T-cell (primary cell): ENCODE data around the gene CXCL16. TPM values are rescaled to one million over a fixed set of nuclear protein-coding genes. Genes with fewer than 3 reads are reported as not detected.
A peak's percentile ranks its signal among the peaks of the same experiment; 100 is the strongest.

Experiments used
- ATAC-seq, 4 experiments: fragments of 200-7000 bp in 3 of 4; fragments of 150-1000 bp in 1 of 4; cut with Tn5 transposase; replicated peaks in 1 of 4; 1 replicate in 3 of 4; 2 replicates in 1 of 4; pipeline ENCODE4 v1.10.0; 2021; ENCODE audit warnings: moderate library complexity in 3 of 4, mild to moderate bottlenecking in 2 of 4, moderate number of reproducible peaks in 1 of 4
- CTCF ChIA-PET, 2 donors: fragments of 300-600 bp; sonication (Branson Sonifier 250); formaldehyde crosslinking; loops; one replicate each; lab custom pipeline; 2022; ENCODE audit warnings: antibody characterized with exemption in 2 of 2; lab: Charles Lee
- POLR2A ChIA-PET, 2 donors: fragments of 300-600 bp; sonication (Branson Sonifier 250); formaldehyde crosslinking; loops; one replicate each; lab custom pipeline; 2022; ENCODE audit warnings: antibody characterized with exemption in 2 of 2; lab: Charles Lee
- DNase-seq, 35 experiments: peaks; one replicate each; pipeline versions ENCODE4 v3.0.0 to v3.0.0-alpha.2; 2013 to 2023
- H3K27ac ChIP-seq: one replicate; pipeline ENCODE4 v1.5.1; 2013; ENCODE audit warnings: low read length
- H3K27me3 ChIP-seq, 2 experiments: replicated peaks in 1 of 2; 1 replicate in 1 of 2; 2 replicates in 1 of 2; pipeline versions ENCODE4 v1.6.1 to v1.7.0; 2013; ENCODE audit warnings: low read length in 1 of 2, mixed read lengths in 1 of 2; ENCODE audit not compliant: control insufficient read depth in 2 of 2, insufficient read depth in 2 of 2; ENCODE audit errors: extremely low read depth in 1 of 2
- H3K36me3 ChIP-seq, 2 donors: 1 replicate in 1 of 2; 2 replicates in 1 of 2; pipeline versions ENCODE4 v1.6.1 to v1.7.0; 2013; ENCODE audit warnings: low read length in 1 of 2; ENCODE audit not compliant: control insufficient read depth in 2 of 2, insufficient read depth in 1 of 2; ENCODE audit errors: extremely low read depth in 1 of 2
- H3K4me1 ChIP-seq, 2 experiments: 1 replicate in 1 of 2; 2 replicates in 1 of 2; pipeline versions ENCODE4 v1.6.1 to v1.7.0; 2013; ENCODE audit warnings: low read length in 2 of 2, mixed read lengths in 1 of 2; ENCODE audit not compliant: insufficient read depth in 2 of 2, control insufficient read depth in 1 of 2; ENCODE audit errors: extremely low read depth in 1 of 2
- H3K4me3 ChIP-seq, 2 donors: 1 replicate in 1 of 2; 2 replicates in 1 of 2; pipeline versions ENCODE4 v1.5.1 to v1.7.0; 2013; ENCODE audit warnings: mild to moderate bottlenecking in 2 of 2, low read length in 1 of 2, moderate library complexity in 1 of 2; ENCODE audit not compliant: control insufficient read depth in 1 of 2; ENCODE audit errors: extremely low read depth in 1 of 2
- H3K9me3 ChIP-seq: 2 replicates; pipeline ENCODE4 v1.7.0; 2013
- H3K27ac Mint-ChIP-seq, 2 donors: one replicate each; pipeline ENCODE4 v1.8.0; 2020 to 2021; ENCODE audit warnings: mild to moderate bottlenecking in 2 of 2, mixed read lengths in 2 of 2
- H3K27me3 Mint-ChIP-seq, 2 donors: one replicate each; pipeline ENCODE4 v1.8.0; 2021 to 2022; ENCODE audit warnings: mixed read lengths in 2 of 2
- H3K36me3 Mint-ChIP-seq: one replicate; pipeline ENCODE4 v1.8.0; 2021; ENCODE audit warnings: mixed read lengths
- H3K4me1 Mint-ChIP-seq, 3 donors: one replicate each; pipeline ENCODE4 v1.8.0; 2020 to 2022; ENCODE audit warnings: mixed read lengths in 3 of 3, mild to moderate bottlenecking in 1 of 3
- H3K4me3 Mint-ChIP-seq, 3 donors: one replicate each; pipeline ENCODE4 v1.8.0; 2020 to 2022; ENCODE audit warnings: mild to moderate bottlenecking in 3 of 3, mixed read lengths in 3 of 3, moderate library complexity in 3 of 3
- H3K9me3 Mint-ChIP-seq, 3 donors: one replicate each; pipeline ENCODE4 v1.8.0; 2020 to 2022; ENCODE audit warnings: mixed read lengths in 3 of 3
- WGBS: methylation state at CpG from one replicate; pipeline ENCODE4 v1.1.5; 2013; ENCODE audit warnings: missing lambda C conversion rate; ENCODE audit not compliant: insufficient coverage; 5-methylcytosine and 5-hydroxymethylcytosine counted together
- total RNA-seq, 35 experiments: library from RNA in 6 of 35; stranded (reverse) in 6 of 35; fragments of 120-200 nt in 1 of 35; gene quantifications; one replicate each; pipeline versions ENCODE4 v1.2.1 to v1.2.4 and lab custom pipeline; 2013 to 2026

Gene CXCL16, protein sequence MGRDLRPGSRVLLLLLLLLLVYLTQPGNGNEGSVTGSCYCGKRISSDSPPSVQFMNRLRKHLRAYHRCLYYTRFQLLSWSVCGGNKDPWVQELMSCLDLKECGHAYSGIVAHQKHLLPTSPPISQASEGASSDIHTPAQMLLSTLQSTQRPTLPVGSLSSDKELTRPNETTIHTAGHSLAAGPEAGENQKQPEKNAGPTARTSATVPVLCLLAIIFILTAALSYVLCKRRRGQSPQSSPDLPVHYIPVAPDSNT
- 10 to 100 TPM in 1 of 5 donors, 1 to 10 TPM in 4; 2.5 to 11.2 (median 3.1) TPM for total RNA-seq
- 1.5 TPM for total RNA-seq (2013)
- 0.65 to 15.6 (median 4.1) reads per million in 29 experiments for total RNA-seq (lab: John Stamatoyannopoulos, UW)

DNA sequence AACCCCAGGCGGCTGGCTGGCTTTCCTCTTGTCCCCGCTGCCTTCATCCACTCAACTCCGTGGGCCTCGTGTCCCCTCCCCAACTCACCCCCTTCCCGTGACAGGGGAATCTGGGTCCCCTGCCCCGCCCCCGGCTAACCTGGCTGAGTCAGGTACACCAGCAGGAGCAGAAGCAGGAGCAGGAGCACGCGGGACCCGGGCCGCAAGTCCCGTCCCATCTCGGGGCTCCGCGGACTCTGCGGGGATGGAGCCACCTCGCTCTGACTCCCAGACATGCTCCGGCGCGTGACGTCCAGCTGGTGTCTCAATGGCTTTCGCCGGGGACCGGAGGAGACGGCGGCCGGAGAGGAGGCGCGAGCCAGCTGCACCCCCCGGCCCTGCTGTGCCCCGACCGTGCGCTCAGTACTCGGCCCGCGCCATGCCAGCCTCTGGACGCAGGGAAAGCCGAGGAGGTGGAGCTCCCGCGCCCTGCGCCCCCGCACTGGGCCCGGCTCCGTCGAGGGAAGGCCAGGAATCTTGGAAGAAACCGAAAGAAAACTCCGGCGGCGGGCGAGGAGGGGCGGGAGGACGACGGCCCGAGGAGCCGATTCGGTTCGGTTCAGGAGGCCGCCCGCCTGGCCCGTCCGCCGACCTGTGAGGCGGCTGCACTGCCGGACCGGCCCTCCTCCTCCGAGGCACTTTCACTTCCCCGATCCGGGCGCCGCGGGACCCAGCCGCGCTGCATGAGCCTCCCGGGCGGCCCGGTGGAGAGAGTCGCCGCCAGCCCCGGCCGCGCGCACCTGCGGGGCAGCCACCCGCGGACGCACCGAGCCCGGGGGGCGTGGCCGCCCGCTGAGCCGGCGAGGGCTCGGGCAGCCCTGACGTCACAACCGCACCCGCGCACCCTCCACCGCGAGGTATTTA lies at the start of gene CXCL16, which contains the start of gene ZMYND15:
Gene CXCL16, minus strand, starts transcription at position 807 of the 903 bp plus-strand sequence. Its CDS starts 589 bp downstream, at position 218.
Gene ZMYND15, plus strand, starts transcription at position 712 of the 903 bp plus-strand sequence. CDS start 716 bp downstream, outside the sequence.
- Histone ChIP-seq H3K27ac (no peak within 1 kb of the TSS), H3K27me3 (peaks cover 8 to 56% of the 10 kb centered on the region in 2 experiments), H3K4me1 (peaks cover 2 to 24% of the 10 kb centered on the region in 2 experiments), H3K9me3 (no peaks in the 10 kb centered on the region), H3K36me3 (no peaks in the 10 kb centered on the region), H3K4me3 (peak within 1 kb of the TSS; percentile 65 to 79)
- POLR2A ChIA-PET, result no interaction called here
- H3K36me3 Mint-ChIP-seq, result no peaks in the 10 kb centered on the region
- peak; percentile 64 to 78 (median 68) for ATAC-seq
- peak; percentile 22 to 80 (median 58) for DNase-seq
- under 1% methylated on average over 93 of the region's 100 CpGs for WGBS
- H3K9me3 Mint-ChIP-seq, result no peaks in the 10 kb centered on the region
- peaks cover 4 to 19% of the 10 kb centered on the region in 2 donors for H3K27me3 Mint-ChIP-seq
- CTCF ChIA-PET, result no interaction called here
- H3K4me1 Mint-ChIP-seq, result peaks cover 13 to 21% (median 17%) of the 10 kb centered on the region in 3 donors
- peak within 1 kb of the TSS; percentile 81 to 88 (median 84) for H3K4me3 Mint-ChIP-seq
- H3K27ac Mint-ChIP-seq, result peak within 1 kb of the TSS; percentile 63 to 73

DNA sequence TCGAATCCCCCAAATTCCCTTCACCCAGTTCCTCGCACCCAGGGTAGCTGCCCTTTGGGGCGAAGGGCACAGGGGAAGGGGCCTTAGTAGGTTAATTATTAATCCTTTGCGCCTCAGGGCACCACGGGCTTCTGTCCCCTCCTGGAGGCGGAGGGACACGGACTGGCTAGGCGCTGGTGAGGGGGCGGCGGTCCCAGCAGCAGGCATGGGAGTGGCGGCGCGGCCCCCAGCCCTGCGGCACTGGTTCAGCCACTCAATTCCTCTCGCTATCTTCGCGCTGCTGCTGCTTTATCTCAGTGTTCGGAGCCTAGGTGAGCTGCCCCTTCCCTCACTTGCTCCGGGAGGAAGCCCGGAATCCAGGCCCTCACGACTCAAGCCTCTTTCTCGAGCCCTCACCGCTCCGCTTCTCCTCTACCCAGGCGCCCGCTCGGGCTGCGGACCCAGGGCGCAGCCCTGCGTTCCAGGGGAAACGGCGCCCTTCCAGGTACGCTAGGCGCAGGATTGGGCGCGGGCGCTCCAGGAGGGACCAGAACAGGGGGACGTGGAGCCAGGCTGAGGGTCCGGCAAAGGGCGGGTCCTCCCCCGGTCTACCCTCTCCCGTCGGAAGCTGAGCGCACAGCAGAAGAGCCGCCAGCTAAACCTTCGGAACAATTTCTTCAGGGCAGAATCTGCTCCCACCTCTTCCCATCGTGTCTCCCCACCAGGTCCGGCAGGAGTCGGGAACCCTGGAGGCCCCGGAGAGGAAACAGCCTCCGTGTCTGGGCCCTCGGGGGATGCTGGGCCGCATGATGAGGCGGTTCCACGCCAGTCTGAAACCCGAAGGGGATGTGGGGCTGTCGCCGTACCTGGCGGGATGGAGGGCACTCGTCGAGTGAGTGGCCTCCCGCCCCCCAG lies 49.3 kb upstream of the CXCL16 start, which contains the start of gene GLTPD2:
Gene GLTPD2, plus strand, starts transcription at position 158 of the 894 bp plus-strand sequence. Its CDS starts 48 bp downstream, at position 206.
- no peak for ATAC-seq
- DNase-seq, result no peak
- H3K27ac ChIP-seq, result no peak within 1 kb of the TSS

DNA sequence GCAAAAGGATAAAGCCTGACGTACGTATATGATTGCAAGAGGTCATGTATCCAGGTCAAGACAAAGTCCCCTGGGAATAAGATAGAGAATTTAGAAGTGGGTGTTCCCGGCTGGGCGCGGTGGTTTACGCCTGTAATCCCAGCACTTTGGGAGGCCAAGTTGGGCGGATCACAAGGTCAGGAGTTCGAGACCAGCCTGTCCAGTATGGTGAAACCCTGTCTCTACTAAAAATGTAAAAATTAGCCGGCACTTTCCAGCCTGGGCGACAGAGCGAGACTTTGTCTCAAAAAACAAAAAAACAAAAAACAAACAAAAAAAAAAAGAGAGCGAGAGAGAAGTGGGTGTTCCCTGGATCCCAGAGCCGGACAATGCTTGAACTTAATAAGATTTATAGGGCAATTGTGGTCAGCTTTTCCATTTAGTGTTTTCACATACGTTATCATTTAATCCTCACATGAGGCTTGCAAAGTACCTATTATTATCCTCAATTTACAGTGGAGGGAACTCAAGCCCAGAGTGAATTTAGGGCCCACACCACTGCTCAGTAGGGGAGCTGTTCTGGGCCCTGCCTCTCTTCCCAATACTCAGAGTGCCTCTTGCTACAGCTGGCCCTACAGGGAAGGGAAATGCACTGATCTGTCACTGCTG lies 48.6 kb upstream of the CXCL16 start:
- ChIA-PET POLR2A (no interaction called here), CTCF (no interaction called here)
- no peaks in the 10 kb centered on the region for H3K9me3 Mint-ChIP-seq
- H3K36me3 ChIP-seq, result no peaks in the 10 kb centered on the region
- H3K36me3 Mint-ChIP-seq, result no peaks in the 10 kb centered on the region
- H3K27me3 Mint-ChIP-seq, result peaks cover 27 to 47% of the 10 kb centered on the region in 2 donors
- WGBS, result 88% methylated on average over 5 of the region's 14 CpGs
- peaks cover 13 to 58% of the 10 kb centered on the region in 2 experiments for H3K27me3 ChIP-seq
- peaks cover 18 to 34% (median 27%) of the 10 kb centered on the region in 3 donors for H3K4me1 Mint-ChIP-seq
- no peak for DNase-seq
- ATAC-seq, result no peak
- H3K27ac ChIP-seq, result no peak overlapping the region
- peak overlapping the region in 2 of 3 donors; percentile 26 to 69 for H3K4me3 Mint-ChIP-seq
- no peak overlapping the region for H3K27ac Mint-ChIP-seq
- H3K9me3 ChIP-seq, result no peaks in the 10 kb centered on the region
- H3K4me3 ChIP-seq, result no peak overlapping the region
- H3K4me1 ChIP-seq, result peaks cover 8 to 37% of the 10 kb centered on the region in 2 experiments

More for the DNA sequence above, 49.3 kb upstream of the CXCL16 start, which contains the start of gene GLTPD2:
- Mint-ChIP-seq H3K36me3 (no peaks in the 10 kb centered on the region), H3K4me1 (peaks cover 18 to 34% (median 27%) of the 10 kb centered on the region in 3 donors), H3K27ac (no peak within 1 kb of the TSS), H3K4me3 (peak within 1 kb of the TSS; percentile 66 to 85 (median 73)), H3K9me3 (no peaks in the 10 kb centered on the region), H3K27me3 (peaks cover 22 to 41% of the 10 kb centered on the region in 2 donors)
- 42% methylated on average over 55 of the region's 62 CpGs for WGBS
- CTCF ChIA-PET, result interaction anchor here in 1 of 2 donors (0.8 to 1.8 kb wide), 3 partner anchors 37 to 79 kb away, joined by 4 to 12 read pairs (median 4); partner anchors contain the start of genes ARRB2 and MED11
- Histone ChIP-seq H3K9me3 (no peaks in the 10 kb centered on the region), H3K36me3 (no peaks in the 10 kb centered on the region), H3K4me3 (peak within 1 kb of the TSS; percentile 47 to 64), H3K27me3 (peaks cover 10 to 53% of the 10 kb centered on the region in 2 experiments), H3K4me1 (peaks cover 8 to 37% of the 10 kb centered on the region in 2 experiments)
- POLR2A ChIA-PET, result no interaction called here

DNA sequence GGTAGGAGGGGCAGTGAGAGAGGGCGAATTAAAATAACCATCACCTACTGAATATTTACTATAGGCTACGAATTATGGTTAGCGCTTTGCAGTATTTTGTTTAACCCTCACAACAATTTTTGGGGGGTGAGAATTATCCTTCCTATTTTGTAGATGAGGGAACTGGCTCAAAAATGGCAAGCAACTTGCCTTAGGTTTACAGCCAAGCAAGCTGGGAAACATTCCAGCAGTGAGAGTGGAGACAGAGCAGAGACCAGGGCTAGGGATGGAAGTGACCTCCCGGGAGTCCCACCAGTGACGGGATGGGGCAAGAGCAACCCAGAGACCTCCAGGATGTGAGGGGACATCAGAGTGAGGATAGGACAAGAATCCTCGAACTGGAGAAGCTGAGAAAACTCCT lies 46.8 kb upstream of the CXCL16 start:
- no peak overlapping the region for H3K27ac Mint-ChIP-seq
- H3K27ac ChIP-seq, result no peak overlapping the region
- H3K9me3 Mint-ChIP-seq, result no peaks in the 10 kb centered on the region
- ATAC-seq (no peak), DNase-seq (no peak)
- no peaks in the 10 kb centered on the region for H3K9me3 ChIP-seq
- H3K4me1 Mint-ChIP-seq, result peaks cover 24 to 34% (median 27%) of the 10 kb centered on the region in 3 donors
- peaks cover 35 to 60% of the 10 kb centered on the region in 2 donors for H3K27me3 Mint-ChIP-seq
- H3K4me3 Mint-ChIP-seq, result peak overlapping the region in 1 of 3 donors; percentile 59
- ChIA-PET POLR2A (interaction anchor here in 1 of 2 donors (0.6 kb wide), 1 partner anchor 9 kb away, joined by 5 read pairs; no protein-coding TSS in a partner anchor), CTCF (no interaction called here)
- no CpG with 5 or more reads among the region's 6 CpGs for WGBS
- no peaks in the 10 kb centered on the region for H3K36me3 Mint-ChIP-seq
- no peaks in the 10 kb centered on the region for H3K36me3 ChIP-seq
- H3K4me3 ChIP-seq, result no peak overlapping the region
- H3K4me1 ChIP-seq, result peaks cover 8 to 37% of the 10 kb centered on the region in 2 experiments
- H3K27me3 ChIP-seq, result peaks cover 13 to 76% of the 10 kb centered on the region in 2 experiments

DNA sequence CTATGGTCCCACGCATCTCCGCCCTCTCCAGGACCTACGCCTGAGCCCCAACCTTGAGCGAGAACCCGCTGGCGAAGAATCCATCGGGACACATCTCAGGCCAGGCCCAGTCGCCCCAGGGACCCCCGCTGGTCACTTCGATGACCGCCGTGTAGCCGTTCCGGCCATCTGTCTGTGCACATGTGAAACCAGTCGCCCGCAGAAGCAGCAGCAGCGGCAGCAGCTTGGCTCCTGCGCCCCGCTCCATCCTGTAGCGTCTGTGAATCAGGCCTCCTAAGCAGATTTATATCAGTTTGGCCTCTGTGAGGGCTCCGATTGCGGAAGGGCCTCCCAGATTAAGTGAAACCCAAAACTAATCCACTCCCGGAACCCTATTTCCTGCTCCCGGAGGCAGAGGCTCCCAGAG lies 46.4 kb upstream of the CXCL16 start, which contains the start of gene VMO1:
Gene VMO1, minus strand, starts transcription at position 259 of the 406 bp plus-strand sequence. Its CDS starts 12 bp downstream, at position 247.
- ChIA-PET CTCF (no interaction called here), POLR2A (interaction anchor here in 1 of 2 donors (0.6 kb wide), 1 partner anchor 9 kb away, joined by 5 read pairs; no protein-coding TSS in a partner anchor)
- Histone ChIP-seq H3K36me3 (no peaks in the 10 kb centered on the region), H3K9me3 (no peaks in the 10 kb centered on the region), H3K4me1 (peaks cover 8 to 36% of the 10 kb centered on the region in 2 experiments), H3K4me3 (no peak within 1 kb of the TSS), H3K27me3 (peaks cover 13 to 80% of the 10 kb centered on the region in 2 experiments), H3K27ac (no peak within 1 kb of the TSS)
- Mint-ChIP-seq H3K4me3 (peak within 1 kb of the TSS in 1 of 3 donors; percentile 59), H3K4me1 (peaks cover 24 to 32% (median 27%) of the 10 kb centered on the region in 3 donors), H3K9me3 (no peaks in the 10 kb centered on the region), H3K27me3 (peaks cover 35 to 62% of the 10 kb centered on the region in 2 donors), H3K27ac (no peak within 1 kb of the TSS), H3K36me3 (no peaks in the 10 kb centered on the region)
- DNase-seq (peak in 1 of 35 experiments; percentile 19), ATAC-seq (no peak)
- WGBS, result 9% methylated on average over 20 of the region's 24 CpGs
